GM23338 (cell line): ENCODE results near the gene SGCD. TPM values are rescaled to one million over a fixed set of nuclear protein-coding genes. Genes with fewer than 3 reads are reported as not detected.

Source experiments
- ATAC-seq: fragments of 200-7000 bp; cut with Tn5 transposase; 3 replicates; pipeline ENCODE4 v1.9.1; 2020
- DNase-seq: peaks from one replicate; pipeline ENCODE4 v3.0.0-alpha.2; 2015; ENCODE audit warnings: low spot score
- H2AFZ ChIP-seq: fragments of 200-600 bp; sonication (generic); 2 replicates; pipeline ENCODE4 v1.8.0; 2016; ENCODE audit warnings: antibody characterized with exemption, mild to moderate bottlenecking, moderate library complexity
- H3F3A ChIP-seq: fragments of 200-600 bp; sonication (generic); replicated peaks from 2 replicates; pipeline ENCODE4 v1.8.0; 2017; ENCODE audit warnings: antibody characterized with exemption, mixed run types, low read depth
- H3K27ac ChIP-seq: fragments of 200-600 bp; sonication (generic); 2 replicates; pipeline ENCODE4 v1.6.1; 2016; ENCODE audit warnings: low read depth
- H3K27me3 ChIP-seq: fragments of 200-600 bp; sonication (generic); 2 replicates; pipeline ENCODE4 v1.8.0; 2016; ENCODE audit warnings: mild to moderate bottlenecking, mixed run types, moderate library complexity; ENCODE audit not compliant: insufficient read depth
- H3K36me3 ChIP-seq: fragments of 200-600 bp; sonication (generic); 2 replicates; pipeline ENCODE4 v1.8.0; 2016; ENCODE audit warnings: mild to moderate bottlenecking; ENCODE audit not compliant: insufficient read depth
- H3K4me1 ChIP-seq: fragments of 200-600 bp; sonication (generic); 2 replicates; pipeline ENCODE4 v1.8.0; 2016; ENCODE audit warnings: mild to moderate bottlenecking, moderate library complexity; ENCODE audit not compliant: insufficient read depth
- H3K4me2 ChIP-seq: fragments of 200-600 bp; sonication (generic); 2 replicates; pipeline ENCODE4 v1.7.1; 2017; ENCODE audit warnings: mixed run types
- H3K4me3 ChIP-seq: fragments of 200-600 bp; sonication (generic); 2 replicates; pipeline ENCODE4 v1.6.1; 2016; ENCODE audit warnings: mixed run types
- H3K79me2 ChIP-seq: fragments of 200-600 bp; sonication (generic); replicated peaks from 2 replicates; pipeline ENCODE4 v1.8.0; 2017; ENCODE audit warnings: mild to moderate bottlenecking; ENCODE audit not compliant: insufficient read depth
- H3K9me2 ChIP-seq: fragments of 200-600 bp; sonication (generic); 2 replicates; pipeline ENCODE4 v1.8.0; 2017; ENCODE audit not compliant: insufficient read depth
- H4K20me1 ChIP-seq: fragments of 200-600 bp; sonication (generic); replicated peaks from 2 replicates; pipeline ENCODE4 v1.8.0; 2017; ENCODE audit warnings: mild to moderate bottlenecking; ENCODE audit not compliant: insufficient read depth
- H3K27ac Mint-ChIP-seq: 2 replicates; pipeline ENCODE4 v1.8.0; 2020; ENCODE audit warnings: inconsistent platforms, mild to moderate bottlenecking, moderate library complexity, mixed read lengths
- H3K27me3 Mint-ChIP-seq: 3 replicates; pipeline ENCODE4 v1.8.0; 2022; ENCODE audit warnings: low read depth, mild to moderate bottlenecking, moderate library complexity, mixed read lengths, inconsistent platforms; ENCODE audit not compliant: insufficient read depth, poor library complexity
- H3K36me3 Mint-ChIP-seq: 3 replicates; pipeline ENCODE4 v1.8.0; 2021; ENCODE audit warnings: low read depth, mild to moderate bottlenecking, inconsistent platforms, moderate library complexity, mixed read lengths
- H3K4me1 Mint-ChIP-seq: 3 replicates; pipeline ENCODE4 v1.8.0; 2020; ENCODE audit warnings: mild to moderate bottlenecking, inconsistent platforms, mixed read lengths
- H3K4me3 Mint-ChIP-seq: 3 replicates; pipeline ENCODE4 v1.8.0; 2021; ENCODE audit warnings: moderate library complexity, mild to moderate bottlenecking, inconsistent platforms, mixed read lengths
- H3K9me3 Mint-ChIP-seq: 3 replicates; pipeline ENCODE4 v1.8.0; 2020; ENCODE audit warnings: moderate library complexity, mild to moderate bottlenecking, inconsistent platforms, mixed read lengths
- EZH2 ChIP-seq: fragments of 200-600 bp; sonication (generic); IDR thresholded peaks from one replicate; pipeline ENCODE4 v1.8.0; 2017; ENCODE audit warnings: antibody characterized with exemption, mild to moderate bottlenecking, low read depth; ENCODE audit not compliant: unreplicated experiment
- EZH2phosphoT487 ChIP-seq: fragments of 200-600 bp; sonication (generic); IDR thresholded peaks from one replicate; pipeline ENCODE4 v1.8.1; 2018; ENCODE audit warnings: antibody characterized with exemption; ENCODE audit not compliant: unreplicated experiment
- JUNB ChIP-seq: IDR thresholded peaks from one replicate; pipeline ENCODE4 v1.6.1; 2016; ENCODE audit warnings: antibody characterized with exemption; ENCODE audit not compliant: unreplicated experiment
- NANOG ChIP-seq: IDR thresholded peaks from 2 replicates; pipeline ENCODE4 v1.6.1; 2016; ENCODE audit warnings: antibody characterized with exemption, borderline replicate concordance
- POLR2AphosphoS5 ChIP-seq: IDR thresholded peaks from 2 replicates; pipeline ENCODE4 v1.6.1; 2016; ENCODE audit warnings: antibody characterized with exemption, low read depth
- ZNF114 ChIP-seq: fragments of 250-450 bp; sonication (Bioruptor Pico); IDR thresholded peaks from 2 replicates; pipeline ENCODE4 v1.5.0; 2020; ENCODE audit warnings: mild to moderate bottlenecking, moderate library complexity
- ZNF331 ChIP-seq: fragments of 250-450 bp; sonication (Bioruptor Pico); IDR thresholded peaks from 2 replicates; pipeline ENCODE4 v1.5.0; 2020; ENCODE audit warnings: low read depth, mild to moderate bottlenecking, moderate library complexity
- polyA plus RNA-seq: library from polyadenylated mRNA; unstranded; fragments of >200 nt; fragmentation: Nextera tagmentation; extraction: Ambion mirVana; gene quantifications from 2 replicates; pipeline ENCODE4 v1.2.1, GENCODE V29; 2016
- total RNA-seq: library from RNA; depleted of rRNA; stranded (reverse); fragments of >200 nt; shearing (Covaris generic); gene quantifications from 2 replicates; pipeline ENCODE4 v1.2.3, GENCODE V29; 2014
- TF ChIP-seq, protein P1 (sequence below): IDR thresholded peaks from 2 replicates; pipeline ENCODE4 v1.6.1; 2016; ENCODE audit warnings: antibody characterized with exemption
- TF ChIP-seq, protein P2 (sequence below), 2 experiments: fragments of 200-600 bp in 1 of 2; sonication (generic) in 1 of 2; conservative IDR thresholded peaks; 2 replicates each; pipeline versions ENCODE4 v1.5.1 to v1.6.1; 2016 to 2017; ENCODE audit warnings: antibody characterized with exemption in 2 of 2, low read depth in 2 of 2, mild to moderate bottlenecking in 2 of 2, moderate library complexity in 1 of 2
- TF ChIP-seq, protein P3 (sequence below): fragments of 250-450 bp; sonication (Bioruptor Pico); IDR thresholded peaks from 2 replicates; pipeline ENCODE4 v1.5.0; 2020; ENCODE audit warnings: mild to moderate bottlenecking, moderate library complexity
- TF ChIP-seq, protein P4 (sequence below): IDR thresholded peaks from one replicate; pipeline ENCODE4 v1.6.1; 2018; ENCODE audit warnings: antibody characterized with exemption; ENCODE audit not compliant: unreplicated experiment

The SGCD gene
- total and polyA plus RNA-seq, 2 experiments from 2014 or later, result 0.03 to 0.05 TPM

DNA sequence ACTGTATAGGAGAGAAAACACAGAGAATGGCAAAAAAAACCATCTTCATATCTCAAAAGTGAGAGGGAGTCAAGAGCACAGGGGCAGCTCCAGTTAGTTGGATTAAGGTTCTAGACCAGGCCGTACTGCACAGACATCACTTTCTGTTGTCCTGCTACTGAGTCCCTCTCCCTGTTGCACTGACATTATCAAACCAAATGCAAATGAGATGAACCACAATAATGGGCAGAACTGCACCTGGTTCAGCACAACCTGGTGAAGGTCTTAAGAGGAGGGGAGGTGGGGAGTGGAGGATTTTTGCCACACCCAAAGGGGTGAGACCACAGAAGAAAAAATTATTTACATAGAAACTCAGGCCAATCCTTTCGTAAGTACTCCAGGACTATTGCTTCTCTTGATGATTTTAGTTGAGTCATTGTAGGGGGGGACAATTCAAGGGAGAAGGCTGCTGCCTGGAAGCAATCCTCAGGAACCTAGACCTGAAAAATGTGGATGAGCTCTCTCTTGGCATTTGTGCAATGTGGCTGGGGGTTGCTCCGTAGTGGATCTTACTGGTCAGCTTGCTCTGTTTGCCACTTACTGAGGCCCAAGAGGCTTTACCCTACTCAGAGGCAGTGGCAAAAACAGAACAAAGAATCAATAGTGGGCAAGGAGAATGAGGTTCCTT is 428.6 kb downstream of the SGCD start (continued):
- no peak for TF ChIP-seq NANOG

DNA sequence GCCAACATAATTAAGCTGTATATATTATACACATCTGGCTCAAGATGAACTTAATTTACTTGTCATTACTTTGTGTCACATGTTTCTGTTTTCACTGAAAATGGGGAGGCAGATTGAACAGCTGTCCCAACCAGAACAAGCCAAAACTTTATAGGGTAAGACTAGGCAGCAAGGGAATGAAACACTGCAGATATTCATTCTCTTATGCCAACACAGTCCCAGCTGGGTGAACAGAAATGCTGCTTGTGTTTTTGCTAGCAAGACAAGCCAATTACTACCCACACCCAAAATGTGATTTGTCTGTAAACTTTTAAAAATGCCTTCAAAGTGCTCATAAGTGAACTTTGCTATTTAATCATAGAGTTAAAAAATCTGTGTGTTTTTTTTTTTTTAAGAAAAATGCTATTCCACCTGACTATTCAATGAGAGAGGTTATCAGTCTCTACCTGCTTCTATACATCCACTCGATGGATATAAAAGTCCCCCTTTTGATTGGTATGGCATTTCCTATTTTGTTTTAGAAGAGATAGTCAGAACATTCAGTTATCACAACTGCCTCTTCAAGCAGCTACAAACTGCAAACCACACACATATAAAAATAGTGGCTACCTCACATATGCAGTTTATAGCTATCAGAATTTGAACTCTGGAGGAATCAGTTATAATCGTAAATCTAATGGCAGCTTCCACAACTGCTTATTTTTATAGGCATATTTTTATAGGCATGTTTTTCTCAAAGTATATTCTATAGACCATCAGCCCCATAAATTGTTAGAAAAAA is 431.2 kb downstream of the SGCD start:
- H3K4me1 ChIP-seq, result peaks cover 7% of the 10 kb centered on the region
- peaks cover 5% of the 10 kb centered on the region for H3K4me1 Mint-ChIP-seq
- peaks cover 14% of the 10 kb centered on the region; the same call in 1 of the 2 replicates for H3K9me2 ChIP-seq
- H3K27me3 ChIP-seq, result no peaks in the 10 kb centered on the region
- no peaks in the 10 kb centered on the region for H3K27me3 Mint-ChIP-seq
- H3K4me2 ChIP-seq, result no peak overlapping the region
- no peak overlapping the region for H3K4me3 Mint-ChIP-seq
- no peak overlapping the region for H3K27ac Mint-ChIP-seq
- TF ChIP-seq EZH2 (no peak), EZH2phosphoT487 (no peak), POLR2AphosphoS5 (no peak), NANOG (no peak), ZNF114 (CRISPR knock-in tag) (no peak), ZNF331 (CRISPR knock-in tag) (no peak), JUNB (no peak)
- TF ChIP-seq, protein P1, sequence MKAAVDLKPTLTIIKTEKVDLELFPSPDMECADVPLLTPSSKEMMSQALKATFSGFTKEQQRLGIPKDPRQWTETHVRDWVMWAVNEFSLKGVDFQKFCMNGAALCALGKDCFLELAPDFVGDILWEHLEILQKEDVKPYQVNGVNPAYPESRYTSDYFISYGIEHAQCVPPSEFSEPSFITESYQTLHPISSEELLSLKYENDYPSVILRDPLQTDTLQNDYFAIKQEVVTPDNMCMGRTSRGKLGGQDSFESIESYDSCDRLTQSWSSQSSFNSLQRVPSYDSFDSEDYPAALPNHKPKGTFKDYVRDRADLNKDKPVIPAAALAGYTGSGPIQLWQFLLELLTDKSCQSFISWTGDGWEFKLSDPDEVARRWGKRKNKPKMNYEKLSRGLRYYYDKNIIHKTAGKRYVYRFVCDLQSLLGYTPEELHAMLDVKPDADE, result no peak
- TF ChIP-seq, protein P2, sequence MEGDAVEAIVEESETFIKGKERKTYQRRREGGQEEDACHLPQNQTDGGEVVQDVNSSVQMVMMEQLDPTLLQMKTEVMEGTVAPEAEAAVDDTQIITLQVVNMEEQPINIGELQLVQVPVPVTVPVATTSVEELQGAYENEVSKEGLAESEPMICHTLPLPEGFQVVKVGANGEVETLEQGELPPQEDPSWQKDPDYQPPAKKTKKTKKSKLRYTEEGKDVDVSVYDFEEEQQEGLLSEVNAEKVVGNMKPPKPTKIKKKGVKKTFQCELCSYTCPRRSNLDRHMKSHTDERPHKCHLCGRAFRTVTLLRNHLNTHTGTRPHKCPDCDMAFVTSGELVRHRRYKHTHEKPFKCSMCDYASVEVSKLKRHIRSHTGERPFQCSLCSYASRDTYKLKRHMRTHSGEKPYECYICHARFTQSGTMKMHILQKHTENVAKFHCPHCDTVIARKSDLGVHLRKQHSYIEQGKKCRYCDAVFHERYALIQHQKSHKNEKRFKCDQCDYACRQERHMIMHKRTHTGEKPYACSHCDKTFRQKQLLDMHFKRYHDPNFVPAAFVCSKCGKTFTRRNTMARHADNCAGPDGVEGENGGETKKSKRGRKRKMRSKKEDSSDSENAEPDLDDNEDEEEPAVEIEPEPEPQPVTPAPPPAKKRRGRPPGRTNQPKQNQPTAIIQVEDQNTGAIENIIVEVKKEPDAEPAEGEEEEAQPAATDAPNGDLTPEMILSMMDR (conservative IDR thresholded peaks at IDR 0.05; ENCODE audit: low read depth in 2 of 2), result no peak
- TF ChIP-seq, protein P3, sequence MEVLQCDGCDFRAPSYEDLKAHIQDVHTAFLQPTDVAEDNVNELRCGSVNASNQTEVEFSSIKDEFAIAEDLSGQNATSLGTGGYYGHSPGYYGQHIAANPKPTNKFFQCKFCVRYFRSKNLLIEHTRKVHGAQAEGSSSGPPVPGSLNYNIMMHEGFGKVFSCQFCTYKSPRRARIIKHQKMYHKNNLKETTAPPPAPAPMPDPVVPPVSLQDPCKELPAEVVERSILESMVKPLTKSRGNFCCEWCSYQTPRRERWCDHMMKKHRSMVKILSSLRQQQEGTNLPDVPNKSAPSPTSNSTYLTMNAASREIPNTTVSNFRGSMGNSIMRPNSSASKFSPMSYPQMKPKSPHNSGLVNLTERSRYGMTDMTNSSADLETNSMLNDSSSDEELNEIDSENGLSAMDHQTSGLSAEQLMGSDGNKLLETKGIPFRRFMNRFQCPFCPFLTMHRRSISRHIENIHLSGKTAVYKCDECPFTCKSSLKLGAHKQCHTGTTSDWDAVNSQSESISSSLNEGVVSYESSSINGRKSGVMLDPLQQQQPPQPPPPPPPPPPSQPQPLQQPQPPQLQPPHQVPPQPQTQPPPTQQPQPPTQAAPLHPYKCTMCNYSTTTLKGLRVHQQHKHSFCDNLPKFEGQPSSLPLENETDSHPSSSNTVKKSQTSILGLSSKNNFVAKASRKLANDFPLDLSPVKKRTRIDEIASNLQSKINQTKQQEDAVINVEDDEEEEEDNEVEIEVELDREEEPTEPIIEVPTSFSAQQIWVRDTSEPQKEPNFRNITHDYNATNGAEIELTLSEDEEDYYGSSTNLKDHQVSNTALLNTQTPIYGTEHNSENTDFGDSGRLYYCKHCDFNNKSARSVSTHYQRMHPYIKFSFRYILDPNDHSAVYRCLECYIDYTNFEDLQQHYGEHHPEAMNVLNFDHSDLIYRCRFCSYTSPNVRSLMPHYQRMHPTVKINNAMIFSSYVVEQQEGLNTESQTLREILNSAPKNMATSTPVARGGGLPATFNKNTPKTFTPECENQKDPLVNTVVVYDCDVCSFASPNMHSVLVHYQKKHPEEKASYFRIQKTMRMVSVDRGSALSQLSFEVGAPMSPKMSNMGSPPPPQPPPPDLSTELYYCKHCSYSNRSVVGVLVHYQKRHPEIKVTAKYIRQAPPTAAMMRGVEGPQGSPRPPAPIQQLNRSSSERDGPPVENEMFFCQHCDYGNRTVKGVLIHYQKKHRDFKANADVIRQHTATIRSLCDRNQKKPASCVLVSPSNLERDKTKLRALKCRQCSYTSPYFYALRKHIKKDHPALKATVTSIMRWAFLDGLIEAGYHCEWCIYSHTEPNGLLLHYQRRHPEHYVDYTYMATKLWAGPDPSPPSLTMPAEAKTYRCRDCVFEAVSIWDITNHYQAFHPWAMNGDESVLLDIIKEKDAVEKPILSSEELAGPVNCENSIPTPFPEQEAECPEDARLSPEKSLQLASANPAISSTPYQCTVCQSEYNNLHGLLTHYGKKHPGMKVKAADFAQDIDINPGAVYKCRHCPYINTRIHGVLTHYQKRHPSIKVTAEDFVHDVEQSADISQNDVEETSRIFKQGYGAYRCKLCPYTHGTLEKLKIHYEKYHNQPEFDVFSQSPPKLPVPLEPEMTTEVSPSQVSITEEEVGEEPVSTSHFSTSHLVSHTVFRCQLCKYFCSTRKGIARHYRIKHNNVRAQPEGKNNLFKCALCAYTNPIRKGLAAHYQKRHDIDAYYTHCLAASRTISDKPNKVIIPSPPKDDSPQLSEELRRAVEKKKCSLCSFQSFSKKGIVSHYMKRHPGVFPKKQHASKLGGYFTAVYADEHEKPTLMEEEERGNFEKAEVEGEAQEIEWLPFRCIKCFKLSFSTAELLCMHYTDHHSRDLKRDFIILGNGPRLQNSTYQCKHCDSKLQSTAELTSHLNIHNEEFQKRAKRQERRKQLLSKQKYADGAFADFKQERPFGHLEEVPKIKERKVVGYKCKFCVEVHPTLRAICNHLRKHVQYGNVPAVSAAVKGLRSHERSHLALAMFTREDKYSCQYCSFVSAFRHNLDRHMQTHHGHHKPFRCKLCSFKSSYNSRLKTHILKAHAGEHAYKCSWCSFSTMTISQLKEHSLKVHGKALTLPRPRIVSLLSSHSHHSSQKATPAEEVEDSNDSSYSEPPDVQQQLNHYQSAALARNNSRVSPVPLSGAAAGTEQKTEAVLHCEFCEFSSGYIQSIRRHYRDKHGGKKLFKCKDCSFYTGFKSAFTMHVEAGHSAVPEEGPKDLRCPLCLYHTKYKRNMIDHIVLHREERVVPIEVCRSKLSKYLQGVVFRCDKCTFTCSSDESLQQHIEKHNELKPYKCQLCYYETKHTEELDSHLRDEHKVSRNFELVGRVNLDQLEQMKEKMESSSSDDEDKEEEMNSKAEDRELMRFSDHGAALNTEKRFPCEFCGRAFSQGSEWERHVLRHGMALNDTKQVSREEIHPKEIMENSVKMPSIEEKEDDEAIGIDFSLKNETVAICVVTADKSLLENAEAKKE, result no peak
- TF ChIP-seq, protein P4, sequence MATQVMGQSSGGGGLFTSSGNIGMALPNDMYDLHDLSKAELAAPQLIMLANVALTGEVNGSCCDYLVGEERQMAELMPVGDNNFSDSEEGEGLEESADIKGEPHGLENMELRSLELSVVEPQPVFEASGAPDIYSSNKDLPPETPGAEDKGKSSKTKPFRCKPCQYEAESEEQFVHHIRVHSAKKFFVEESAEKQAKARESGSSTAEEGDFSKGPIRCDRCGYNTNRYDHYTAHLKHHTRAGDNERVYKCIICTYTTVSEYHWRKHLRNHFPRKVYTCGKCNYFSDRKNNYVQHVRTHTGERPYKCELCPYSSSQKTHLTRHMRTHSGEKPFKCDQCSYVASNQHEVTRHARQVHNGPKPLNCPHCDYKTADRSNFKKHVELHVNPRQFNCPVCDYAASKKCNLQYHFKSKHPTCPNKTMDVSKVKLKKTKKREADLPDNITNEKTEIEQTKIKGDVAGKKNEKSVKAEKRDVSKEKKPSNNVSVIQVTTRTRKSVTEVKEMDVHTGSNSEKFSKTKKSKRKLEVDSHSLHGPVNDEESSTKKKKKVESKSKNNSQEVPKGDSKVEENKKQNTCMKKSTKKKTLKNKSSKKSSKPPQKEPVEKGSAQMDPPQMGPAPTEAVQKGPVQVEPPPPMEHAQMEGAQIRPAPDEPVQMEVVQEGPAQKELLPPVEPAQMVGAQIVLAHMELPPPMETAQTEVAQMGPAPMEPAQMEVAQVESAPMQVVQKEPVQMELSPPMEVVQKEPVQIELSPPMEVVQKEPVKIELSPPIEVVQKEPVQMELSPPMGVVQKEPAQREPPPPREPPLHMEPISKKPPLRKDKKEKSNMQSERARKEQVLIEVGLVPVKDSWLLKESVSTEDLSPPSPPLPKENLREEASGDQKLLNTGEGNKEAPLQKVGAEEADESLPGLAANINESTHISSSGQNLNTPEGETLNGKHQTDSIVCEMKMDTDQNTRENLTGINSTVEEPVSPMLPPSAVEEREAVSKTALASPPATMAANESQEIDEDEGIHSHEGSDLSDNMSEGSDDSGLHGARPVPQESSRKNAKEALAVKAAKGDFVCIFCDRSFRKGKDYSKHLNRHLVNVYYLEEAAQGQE, result no peak
- H3K4me3 ChIP-seq, result no peak overlapping the region
- no peaks in the 10 kb centered on the region for H4K20me1 ChIP-seq
- no peaks in the 10 kb centered on the region for H3K36me3 ChIP-seq
- ATAC-seq (no peak), DNase-seq (no peak)
- H2AFZ ChIP-seq, result no peak overlapping the region
- no peaks in the 10 kb centered on the region for H3K79me2 ChIP-seq
- no peaks in the 10 kb centered on the region for H3F3A ChIP-seq
- no peaks in the 10 kb centered on the region for H3K36me3 Mint-ChIP-seq
- H3K9me3 Mint-ChIP-seq, result no peaks in the 10 kb centered on the region
- H3K27ac ChIP-seq, result no peak overlapping the region
